ENCODE results near the gene C5orf46.

GRCh38 chr5:147892696-147893296, 13.5 kb downstream of the C5orf46 start:
- TF ChIP-seq, protein P1, sequence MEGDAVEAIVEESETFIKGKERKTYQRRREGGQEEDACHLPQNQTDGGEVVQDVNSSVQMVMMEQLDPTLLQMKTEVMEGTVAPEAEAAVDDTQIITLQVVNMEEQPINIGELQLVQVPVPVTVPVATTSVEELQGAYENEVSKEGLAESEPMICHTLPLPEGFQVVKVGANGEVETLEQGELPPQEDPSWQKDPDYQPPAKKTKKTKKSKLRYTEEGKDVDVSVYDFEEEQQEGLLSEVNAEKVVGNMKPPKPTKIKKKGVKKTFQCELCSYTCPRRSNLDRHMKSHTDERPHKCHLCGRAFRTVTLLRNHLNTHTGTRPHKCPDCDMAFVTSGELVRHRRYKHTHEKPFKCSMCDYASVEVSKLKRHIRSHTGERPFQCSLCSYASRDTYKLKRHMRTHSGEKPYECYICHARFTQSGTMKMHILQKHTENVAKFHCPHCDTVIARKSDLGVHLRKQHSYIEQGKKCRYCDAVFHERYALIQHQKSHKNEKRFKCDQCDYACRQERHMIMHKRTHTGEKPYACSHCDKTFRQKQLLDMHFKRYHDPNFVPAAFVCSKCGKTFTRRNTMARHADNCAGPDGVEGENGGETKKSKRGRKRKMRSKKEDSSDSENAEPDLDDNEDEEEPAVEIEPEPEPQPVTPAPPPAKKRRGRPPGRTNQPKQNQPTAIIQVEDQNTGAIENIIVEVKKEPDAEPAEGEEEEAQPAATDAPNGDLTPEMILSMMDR (IDR thresholded peaks at IDR 0.05) = no peak
- no peak for TF ChIP-seq EZH2 (IDR thresholded peaks at IDR 0.05; ENCODE audit: borderline replicate concordance, insufficient read depth, low read depth, low read length, poor library complexity, severe bottlenecking)

All from B cell (primary cell).